Measurements from ENCODE around the gene CRB1. TPM values are rescaled to one million over a fixed set of nuclear protein-coding genes. Genes with fewer than 3 reads are reported as not detected.

Gene CRB1
- polyA plus RNA-seq, 1 donor (not counting 4 experiments of a cell fraction or from before 2014, with no cell fraction given), result 0.04 TPM

- Histone ChIP-seq H3K79me2 (ENCODE audit: control insufficient read depth, insufficient read depth, low read length) (no peaks in the 10 kb centered on the region), H3K4me3 (ENCODE audit: control insufficient read depth in 2 of 3, extremely low read depth in 1 of 3, insufficient read depth in 2 of 3, low read depth in 1 of 3, low read length in 3 of 3) (no peak overlapping the region), H4K20me1 (ENCODE audit: control insufficient read depth, extremely low read depth, insufficient read depth, low read length) (no peaks in the 10 kb centered on the region), H3K27me3 (ENCODE audit: control insufficient read depth, extremely low read depth, insufficient read depth, low read length) (no peaks in the 10 kb centered on the region), H3K9ac (ENCODE audit: control insufficient read depth, extremely low read depth, insufficient read depth, low read length) (no peak overlapping the region), H3K4me1 (ENCODE audit: control insufficient read depth, extremely low read depth, insufficient read depth, low read length) (no peaks in the 10 kb centered on the region), H3K36me3 (ENCODE audit: control insufficient read depth in 2 of 2, extremely low read depth in 1 of 2, insufficient read depth in 2 of 2, low read length in 2 of 2) (no peaks in the 10 kb centered on the region), H3K27ac (ENCODE audit: control insufficient read depth, insufficient read depth, low read length) (no peak overlapping the region), H3K4me2 (ENCODE audit: control insufficient read depth, extremely low read depth, insufficient read depth, low read depth, low read length) (no peak overlapping the region), H2AFZ (ENCODE audit: control insufficient read depth, low read length) (no peak overlapping the region), H3K9me1 (ENCODE audit: control insufficient read depth, extremely low read depth, insufficient read depth, low read length) (no peaks in the 10 kb centered on the region), H3K9me3 (ENCODE audit: control insufficient read depth, low read depth, low read length) (no peaks in the 10 kb centered on the region)
- FAIRE-seq, result no peak
- TF ChIP-seq EZH2 (IDR thresholded peaks at IDR 0.05; ENCODE audit: low read length), result no peak
- no peak for TF ChIP-seq CTCF (optimal IDR thresholded peaks at IDR 0.05 in 1 of 3, IDR thresholded peaks at IDR 0.05 in 1 of 3, conservative IDR thresholded peaks at IDR 0.05 in 1 of 3; ENCODE audit: extremely low read depth in 1 of 3, insufficient read depth in 2 of 3, low read length in 3 of 3)
- dilution Hi-C loops (cut with MboI; ENCODE audit: extremely low pct_ligation_motif_present, low sequenced_read_pairs), result no loop called here
- no peak for DNase-seq (ENCODE audit: low read depth, low spot score)
Measured at GRCh38 chr1:197331565-197331964, 63.5 kb downstream of the CRB1 start.

- Histone ChIP-seq H3K9me3 (ENCODE audit: control insufficient read depth, low read depth, low read length) (no peaks in the 10 kb centered on the region), H3K4me1 (ENCODE audit: control insufficient read depth, extremely low read depth, insufficient read depth, low read length) (no peaks in the 10 kb centered on the region), H3K9me1 (ENCODE audit: control insufficient read depth, extremely low read depth, insufficient read depth, low read length) (no peaks in the 10 kb centered on the region), H2AFZ (ENCODE audit: control insufficient read depth, low read length) (no peak overlapping the region), H3K27me3 (ENCODE audit: control insufficient read depth, extremely low read depth, insufficient read depth, low read length) (no peaks in the 10 kb centered on the region), H3K79me2 (ENCODE audit: control insufficient read depth, insufficient read depth, low read length) (no peaks in the 10 kb centered on the region), H3K36me3 (ENCODE audit: control insufficient read depth in 2 of 2, extremely low read depth in 1 of 2, insufficient read depth in 2 of 2, low read length in 2 of 2) (no peaks in the 10 kb centered on the region), H3K9ac (ENCODE audit: control insufficient read depth, extremely low read depth, insufficient read depth, low read length) (no peak overlapping the region), H3K4me2 (ENCODE audit: control insufficient read depth, extremely low read depth, insufficient read depth, low read depth, low read length) (no peak overlapping the region), H3K27ac (ENCODE audit: control insufficient read depth, insufficient read depth, low read length) (no peak overlapping the region), H4K20me1 (ENCODE audit: control insufficient read depth, extremely low read depth, insufficient read depth, low read length) (no peaks in the 10 kb centered on the region), H3K4me3 (ENCODE audit: control insufficient read depth in 2 of 3, extremely low read depth in 1 of 3, insufficient read depth in 2 of 3, low read depth in 1 of 3, low read length in 3 of 3) (no peak overlapping the region)
- TF ChIP-seq EZH2 (IDR thresholded peaks at IDR 0.05; ENCODE audit: low read length) (no peak), CTCF (optimal IDR thresholded peaks at IDR 0.05 in 1 of 3, IDR thresholded peaks at IDR 0.05 in 1 of 3, conservative IDR thresholded peaks at IDR 0.05 in 1 of 3; ENCODE audit: extremely low read depth in 1 of 3, insufficient read depth in 2 of 3, low read length in 3 of 3) (no peak)
- dilution Hi-C loops (cut with MboI; ENCODE audit: extremely low pct_ligation_motif_present, low sequenced_read_pairs), result no loop called here
- no peak for DNase-seq (ENCODE audit: low read depth, low spot score)
- FAIRE-seq, result no peak
Measured at GRCh38 chr1:197333041-197333440, 65.0 kb downstream of the CRB1 start.

Data from keratinocyte (primary cell).